HUDEP-2 (cell line): ENCODE measurements around the gene FAM3B.
"Not testable (repeated sequence)": the region's sequence is repeated elsewhere in the genome, so short reads cannot be mapped to it uniquely, and the experiment has no call there.

Source experiments
- DNase-seq, 76 experiments: peaks; one replicate each; lab custom pipeline; 2025; ENCODE audit not compliant: unreplicated experiment in 76 of 76; lab: John Stamatoyannopoulos, UW

Gene FAM3B, protein sequence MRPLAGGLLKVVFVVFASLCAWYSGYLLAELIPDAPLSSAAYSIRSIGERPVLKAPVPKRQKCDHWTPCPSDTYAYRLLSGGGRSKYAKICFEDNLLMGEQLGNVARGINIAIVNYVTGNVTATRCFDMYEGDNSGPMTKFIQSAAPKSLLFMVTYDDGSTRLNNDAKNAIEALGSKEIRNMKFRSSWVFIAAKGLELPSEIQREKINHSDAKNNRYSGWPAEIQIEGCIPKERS

DNA sequence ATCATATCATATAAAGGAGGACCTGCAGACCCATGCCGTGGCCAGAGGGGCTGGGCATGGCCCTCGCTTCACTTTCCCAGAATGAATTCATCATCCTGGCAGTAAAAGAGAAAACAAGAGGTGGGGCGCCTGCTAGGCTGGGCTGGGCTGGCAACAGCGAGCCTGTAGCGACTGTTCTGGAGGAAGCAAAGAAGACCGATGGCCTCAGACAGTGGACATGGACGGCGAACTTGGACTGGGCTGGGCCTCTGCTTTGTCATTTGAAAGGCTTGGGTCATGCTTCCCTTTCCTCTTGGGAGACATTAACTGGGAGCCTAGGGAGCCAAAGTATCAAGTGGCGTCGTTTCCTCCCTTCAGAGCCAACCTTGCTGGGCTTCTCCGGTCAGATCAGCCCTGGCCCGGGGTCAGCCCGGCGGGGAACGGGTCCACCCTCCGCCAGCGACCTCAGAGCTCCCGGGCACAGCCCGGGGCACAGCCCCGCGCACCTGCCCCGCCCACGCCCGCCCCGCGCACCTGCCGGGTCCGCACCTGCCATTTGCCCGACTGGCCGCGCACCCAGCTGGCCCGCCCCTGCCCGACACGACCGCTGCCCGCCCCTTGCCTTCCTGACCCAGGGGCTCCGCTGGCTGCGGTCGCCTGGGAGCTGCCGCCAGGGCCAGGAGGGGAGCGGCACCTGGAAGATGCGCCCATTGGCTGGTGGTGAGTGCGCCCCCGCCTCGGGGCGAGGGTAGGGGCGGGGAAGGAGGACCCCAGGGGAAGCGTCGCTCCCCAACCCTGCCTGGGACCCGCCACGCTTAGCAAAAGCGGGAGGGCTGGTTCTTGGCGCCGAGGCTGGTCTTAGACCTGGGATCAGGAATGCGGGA, at the start of gene FAM3B:
FAM3B (plus strand) TSS at position 602 of the 863 bp plus-strand sequence; CDS start at position 681, 79 bp downstream.
- no peak for DNase-seq

DNA sequence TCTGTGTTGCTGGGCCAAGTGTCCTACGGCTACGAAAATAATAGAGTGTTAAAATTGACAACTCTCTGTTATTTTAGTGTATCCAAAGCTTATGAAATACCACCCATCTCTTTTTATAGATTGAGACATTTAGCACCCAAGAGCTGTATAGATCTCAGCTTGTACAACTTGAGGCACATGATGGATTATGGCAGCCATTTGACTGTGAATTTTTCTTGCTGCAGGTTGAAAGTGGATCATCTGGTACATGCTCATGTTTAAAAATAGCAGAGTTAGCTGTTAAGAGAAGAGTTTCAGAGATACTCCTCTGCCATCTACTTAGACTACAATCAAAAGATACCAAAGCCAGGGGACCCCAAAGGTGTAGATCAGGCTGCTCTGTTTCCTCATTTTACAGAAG, 49.3 kb upstream of the FAM3B start:
- no peak for DNase-seq

DNA sequence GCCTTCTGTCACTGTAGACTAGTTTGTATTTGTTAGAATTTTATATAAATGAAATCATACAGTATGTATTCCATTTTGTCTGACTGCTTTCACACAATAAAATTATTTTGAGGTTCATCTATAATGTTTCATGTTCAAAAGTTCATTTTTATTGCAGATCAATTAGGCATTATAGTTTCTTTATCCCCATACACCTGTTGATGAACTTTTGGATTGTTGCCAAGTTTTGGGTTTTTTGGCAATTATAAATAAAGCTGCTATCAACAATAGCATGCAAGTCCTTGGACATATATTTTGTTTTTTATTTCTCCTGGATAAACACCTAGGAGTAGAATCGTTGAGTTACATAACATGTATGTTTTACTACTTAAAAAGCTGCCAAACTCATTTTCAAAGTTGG, 47.1 kb upstream of the FAM3B start:
- no peak for DNase-seq

- no peak for DNase-seq
These were observed 39.4 kb upstream of the FAM3B start for GRCh38 chr21:41277196-41277595.

DNA sequence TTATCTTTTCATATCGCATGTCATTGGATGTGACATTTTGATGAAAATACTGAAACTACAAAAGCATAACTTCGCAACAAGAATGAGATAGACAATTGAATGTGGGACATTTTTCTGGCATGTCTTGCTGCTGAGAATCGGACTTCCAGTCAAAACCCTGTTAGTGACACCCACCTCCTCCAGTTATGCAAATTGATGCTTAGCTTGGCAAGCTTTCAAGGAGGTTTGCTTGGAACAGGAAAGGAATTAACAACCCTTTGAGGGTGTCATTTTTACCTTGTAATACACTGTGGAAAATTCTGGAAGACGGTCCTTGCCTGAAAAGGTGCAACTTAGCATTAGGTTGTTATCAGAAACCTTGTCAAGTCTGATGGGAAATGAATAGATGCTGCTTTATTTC, 38.8 kb upstream of the FAM3B start:
- no peak for DNase-seq

- DNase-seq, result no peak
These were observed 36.3 kb upstream of the FAM3B start for GRCh38 chr21:41280115-41280919.

DNA sequence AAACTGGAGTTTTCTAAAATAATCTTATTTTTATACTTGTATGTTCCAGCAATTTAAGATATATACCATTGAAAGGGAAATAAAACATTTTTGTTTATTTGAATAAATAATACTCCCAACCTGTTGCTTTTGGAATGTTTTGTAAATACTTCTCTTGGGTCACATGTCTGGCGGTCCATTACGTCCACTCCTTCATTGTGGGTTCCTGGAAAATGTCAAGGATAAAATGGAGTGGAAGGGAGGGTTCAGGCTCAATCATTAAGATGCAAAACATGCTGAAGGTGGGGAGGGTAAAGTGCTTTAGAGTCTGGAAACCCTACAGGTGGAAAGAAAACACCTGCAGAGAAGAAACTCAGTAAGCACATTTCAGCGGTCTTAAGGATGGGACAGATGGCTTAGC, 34.2 kb upstream of the FAM3B start:
- DNase-seq, result no peak

DNA sequence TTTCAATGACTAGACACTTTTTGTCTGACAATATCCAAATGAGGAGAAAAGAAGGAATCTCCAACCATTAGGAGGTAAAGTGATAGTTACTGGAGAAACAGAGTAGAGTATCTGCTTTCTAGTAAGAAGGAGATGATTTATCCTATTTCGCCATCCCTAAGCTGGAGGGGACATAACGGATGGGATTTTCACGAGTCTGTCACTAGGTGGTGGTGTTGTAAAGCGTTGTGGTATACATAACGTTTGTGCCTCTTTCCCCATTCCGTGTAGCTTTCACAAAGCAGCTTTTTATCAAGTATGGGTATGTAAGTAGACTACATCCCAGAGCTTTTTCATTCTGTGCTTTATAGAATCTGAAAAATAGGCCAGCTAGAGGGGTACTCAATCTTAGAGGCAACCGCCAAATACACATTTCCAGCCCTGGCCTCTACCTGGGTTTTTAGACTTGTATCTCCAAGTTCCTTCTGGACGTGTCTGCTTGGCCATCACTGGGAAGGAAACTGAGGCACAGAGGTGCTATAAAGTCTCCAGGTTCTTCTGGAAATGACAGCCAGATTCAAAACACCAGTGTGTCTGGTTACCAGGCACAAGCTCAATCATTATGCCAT, 33.3 kb upstream of the FAM3B start:
- DNase-seq, result peak in 32 of 76 experiments; percentile 2 to 69 (median 30)

GRCh38 chr21:41289431-41289830, 27.2 kb upstream of the FAM3B start:
- DNase-seq, result no peak

DNA sequence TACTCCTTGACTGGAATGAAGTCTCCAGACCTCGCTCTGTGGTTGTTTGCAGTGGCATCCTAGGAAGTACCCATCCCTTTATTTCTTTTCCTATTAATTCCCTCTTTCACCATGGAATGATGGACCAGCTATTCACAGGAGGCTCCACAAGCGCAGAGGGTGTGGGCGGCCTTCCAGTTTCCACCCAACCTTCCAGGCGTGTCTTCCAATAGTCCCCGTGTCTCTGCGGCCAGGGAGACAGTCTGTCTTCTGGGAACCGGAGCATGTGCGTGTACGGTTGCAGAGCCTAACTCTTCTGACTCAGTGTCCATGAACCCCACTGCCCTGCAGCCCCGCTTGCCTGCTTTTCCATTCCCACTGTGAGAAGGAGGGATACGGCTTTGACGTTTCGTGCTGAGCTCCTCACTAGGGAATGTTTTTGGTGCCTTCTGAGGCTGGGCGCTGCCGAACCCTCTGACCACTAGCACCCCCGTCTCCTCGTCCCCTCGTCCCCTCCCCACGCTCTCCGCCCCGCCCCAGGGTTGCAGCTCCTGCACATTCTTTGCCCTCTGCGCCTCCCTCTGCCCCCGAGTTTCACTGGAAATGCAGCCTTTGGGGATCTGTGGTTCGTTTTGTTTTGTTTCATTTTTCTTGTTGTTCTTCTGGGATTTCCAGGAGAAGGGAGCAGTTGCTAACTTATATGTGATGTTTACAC, 26.3 kb upstream of the FAM3B start:
- DNase-seq, result no peak

DNA sequence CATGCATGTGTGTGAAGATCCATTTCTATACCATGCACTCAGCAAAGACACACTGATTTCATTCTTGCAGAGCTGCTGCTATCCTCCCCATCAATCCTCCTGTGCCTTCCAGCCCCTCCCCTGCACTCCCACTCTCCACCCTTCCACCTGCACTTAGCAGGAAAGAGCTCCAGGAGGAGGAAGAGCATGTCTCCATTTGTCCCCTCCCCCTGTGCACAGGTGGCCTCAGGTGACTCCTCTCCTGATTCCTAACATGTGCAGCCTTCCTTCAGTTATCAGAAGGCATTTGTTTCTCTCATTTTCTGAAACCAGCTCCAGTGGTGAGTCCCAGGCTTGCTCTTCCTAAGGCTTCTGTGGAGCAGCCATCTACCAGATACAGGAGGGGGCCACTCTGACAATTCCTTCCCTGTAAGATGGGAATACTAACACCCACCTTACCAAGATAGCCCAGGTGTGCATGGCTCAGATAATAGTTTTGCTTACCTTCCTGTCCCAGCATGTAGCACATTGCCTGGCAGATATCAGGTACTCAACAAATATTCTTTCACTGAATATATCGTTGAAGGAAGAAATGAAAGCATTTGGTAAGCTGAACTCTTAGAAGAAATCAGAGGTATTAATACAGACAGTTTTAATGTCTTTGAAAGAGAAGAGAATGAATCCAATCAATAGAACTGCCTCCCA, 21.9 kb upstream of the FAM3B start:
- DNase-seq, result no peak

DNA sequence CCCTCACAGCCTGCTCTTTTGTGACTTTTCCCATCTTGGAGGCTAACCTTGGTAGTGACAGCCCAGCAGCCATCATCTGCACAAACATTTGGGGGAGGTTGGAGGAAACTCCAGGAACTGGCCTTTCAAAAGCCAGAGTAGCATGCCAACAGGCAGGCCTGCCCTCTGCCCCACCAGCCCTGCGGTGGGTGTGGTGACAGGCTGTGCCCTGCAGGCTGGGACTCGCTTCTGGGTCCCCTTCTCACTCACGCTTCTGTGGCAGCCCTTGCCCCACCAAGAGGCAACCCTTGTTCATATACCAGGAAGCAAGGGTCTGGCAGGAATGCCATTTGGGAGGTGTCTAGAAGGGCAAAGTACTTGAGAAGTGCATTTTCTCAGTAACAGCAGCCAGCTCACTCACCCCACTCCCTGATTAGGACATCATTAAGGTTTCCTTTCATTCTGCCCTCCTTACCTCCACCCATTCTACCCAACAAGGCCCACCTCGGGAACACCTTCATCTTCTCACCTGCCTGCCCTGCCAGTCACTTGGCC, 20.8 kb upstream of the FAM3B start:
- DNase-seq, result no peak

DNA sequence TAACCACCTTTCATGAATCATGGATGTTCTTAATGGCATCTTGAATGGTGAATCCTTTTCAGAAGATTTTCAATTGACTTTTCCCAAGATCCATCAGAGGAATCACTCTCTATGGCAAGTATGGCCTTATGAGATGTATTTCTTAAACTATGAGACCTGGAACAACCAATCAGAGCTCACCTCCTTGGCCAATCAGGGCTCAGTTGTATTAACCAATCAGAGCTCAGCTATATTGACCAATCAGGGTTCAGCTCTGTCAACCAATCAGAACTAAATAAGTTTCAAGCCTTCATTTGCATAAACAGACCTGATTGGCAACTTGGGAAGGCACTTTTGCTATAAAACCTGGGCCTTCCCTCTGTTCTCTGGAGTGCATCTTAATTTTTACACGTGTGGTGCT, 13.6 kb upstream of the FAM3B start:
- DNase-seq, result no peak

DNA sequence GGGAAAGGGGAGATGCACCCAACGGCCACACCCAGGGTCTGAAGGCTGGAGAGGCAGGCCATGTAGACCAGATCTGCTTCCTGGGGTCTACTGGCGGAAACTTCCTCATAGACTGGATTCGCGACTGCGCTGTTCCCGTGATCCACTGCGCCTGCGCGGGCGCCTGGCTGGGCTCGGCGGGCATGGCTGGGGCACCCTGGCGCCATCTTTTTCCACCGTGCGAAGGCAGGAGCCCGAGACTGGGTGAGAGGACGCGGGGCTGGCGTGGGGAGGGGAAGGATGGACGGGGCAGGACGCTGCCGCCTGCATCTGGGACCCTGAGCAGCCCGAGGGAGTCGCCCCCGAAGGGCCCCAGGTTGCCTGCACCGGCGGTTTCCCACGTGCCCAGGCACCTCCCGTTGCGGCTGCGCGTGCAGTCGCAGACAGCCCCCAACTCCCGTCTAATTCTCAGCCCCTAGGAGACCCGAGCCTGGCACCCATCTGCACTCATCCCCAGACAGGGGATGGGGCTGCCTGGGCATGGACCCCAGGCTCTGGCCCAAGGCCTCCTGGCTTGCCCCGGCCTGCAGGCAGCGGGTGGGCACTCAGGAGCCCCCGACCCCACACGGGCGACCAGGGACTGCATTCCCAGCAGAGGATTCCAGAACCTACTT, 12.4 kb upstream of the FAM3B start:
- DNase-seq, result no peak

- no peak for DNase-seq
These were observed 9.4 kb upstream of the FAM3B start for GRCh38 chr21:41307219-41307618.

DNA sequence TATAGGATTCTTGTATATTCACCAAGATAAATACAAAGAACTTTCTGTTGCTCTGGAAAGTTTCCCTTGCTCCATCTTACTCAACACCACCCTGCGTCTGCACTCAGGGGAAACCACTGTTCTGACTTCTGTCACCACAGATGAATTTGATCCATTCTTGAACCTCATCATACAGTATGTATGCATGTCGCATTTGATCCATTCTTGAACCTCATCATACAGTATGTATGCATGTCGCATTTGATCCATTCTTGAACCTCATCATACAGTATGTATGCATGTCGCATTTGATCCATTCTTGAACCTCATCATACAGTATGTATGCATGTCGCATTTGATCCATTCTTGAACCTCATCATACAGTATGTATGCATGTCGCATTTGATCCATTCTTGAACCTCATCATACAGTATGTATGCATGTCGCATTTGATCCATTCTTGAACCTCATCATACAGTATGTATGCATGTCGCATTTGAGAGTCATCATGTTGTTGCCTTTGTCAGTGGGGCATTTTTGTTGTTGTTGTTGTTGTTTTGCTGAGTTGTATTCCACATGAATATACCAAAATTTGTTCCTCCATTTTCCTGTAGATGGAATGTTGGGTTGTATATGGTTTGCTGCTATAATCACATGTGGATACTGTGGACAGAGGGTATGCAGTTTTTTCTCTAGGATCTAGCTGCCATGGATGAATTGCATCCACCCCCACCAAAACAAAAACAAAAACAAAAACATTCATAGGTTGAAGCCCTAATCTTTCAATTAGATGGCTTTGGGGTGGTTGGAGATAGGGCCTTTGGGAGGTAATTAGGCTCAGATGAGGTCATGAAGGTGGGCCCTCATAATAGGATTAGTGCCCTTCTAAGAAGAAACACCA, 3.1 kb upstream of the FAM3B start:
- not testable (repeated sequence) for DNase-seq

- DNase-seq, result no peak
These were observed 875 bp upstream of the FAM3B start for GRCh38 chr21:41315726-41316125.

GRCh38 chr21:41317063-41317392, 427 bp downstream of the FAM3B start:
- no peak for DNase-seq
